ENCODE data around the gene MT3. TPM values are rescaled to one million over a fixed set of nuclear protein-coding genes. Genes with fewer than 3 reads are reported as not detected.

MT3 gene
- polyA plus RNA-seq, 1 of the 3 experiments (the other 2 are of a cell fraction) = 0.43 TPM

DNA sequence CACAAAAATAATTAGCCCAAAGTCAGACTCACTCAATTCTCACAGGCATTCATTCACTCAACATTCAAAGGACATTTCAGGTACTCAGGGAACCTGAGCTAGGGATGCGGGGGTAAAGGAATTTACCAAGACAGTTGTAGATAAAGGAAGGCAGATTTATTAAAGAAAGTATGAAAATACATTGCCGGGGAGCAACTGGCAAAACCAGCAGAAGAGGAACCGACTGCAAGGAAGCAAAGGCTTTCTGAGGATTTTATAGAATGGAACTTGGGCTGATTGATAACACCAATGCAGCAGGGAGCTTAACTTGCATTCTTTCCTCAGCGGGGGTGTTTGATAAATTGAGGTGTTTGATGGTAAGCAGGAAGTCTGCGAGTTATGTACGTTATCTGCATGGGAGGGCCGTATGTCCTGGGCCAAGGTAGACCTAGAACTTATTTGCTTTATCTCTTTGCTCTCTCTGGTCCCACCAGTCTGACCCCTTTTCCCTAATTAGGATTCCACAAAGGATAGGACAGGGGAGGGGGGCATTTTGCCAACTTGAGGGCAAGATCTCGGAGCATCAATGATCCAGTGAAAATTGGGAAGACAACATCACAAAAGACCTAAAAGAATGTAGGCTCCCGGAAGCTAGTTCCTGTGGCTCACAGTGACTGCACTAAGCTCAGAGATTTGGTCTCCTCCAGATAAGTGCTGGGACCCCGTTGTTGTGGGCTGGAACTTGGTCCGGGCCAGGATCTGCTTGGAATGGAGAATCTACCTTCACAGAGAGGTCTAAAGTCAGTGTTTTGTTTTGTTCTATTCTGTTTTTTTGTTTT lies 5.8 kb upstream of the MT3 start:
- Histone ChIP-seq H3K9ac (no peak overlapping the region), H4K20me1 (ENCODE audit: insufficient read depth) (no peaks in the 10 kb centered on the region), H3K4me1 (ENCODE audit: control insufficient read depth in 1 of 2, insufficient read depth in 2 of 2, low read depth in 1 of 2, low read length in 1 of 2) (no peaks in the 10 kb centered on the region), H3K9me2 (no peaks in the 10 kb centered on the region), H3K27me3 (ENCODE audit: insufficient read depth) (no peaks in the 10 kb centered on the region; the same call in 1 of the 2 replicates), H2AFZ (ENCODE audit: low read depth) (no peak overlapping the region), H3K4me2 (no peak overlapping the region), H3K36me3 (replicated peaks in 1 of 2; ENCODE audit: control insufficient read depth in 1 of 2, insufficient read depth in 2 of 2, low read length in 1 of 2) (no peaks in the 10 kb centered on the region), H3K79me2 (ENCODE audit: insufficient read depth) (no peaks in the 10 kb centered on the region), H3F3A (replicated peaks; ENCODE audit: insufficient read depth) (no peaks in the 10 kb centered on the region), H3K4me3 (ENCODE audit: low read depth in 2 of 2, low read length in 1 of 2) (no peak overlapping the region; a peak in 1 of 4 replicates), H3K9me3 (no peaks in the 10 kb centered on the region), H3K27ac (ENCODE audit: low read depth in 2 of 2, low read length in 1 of 2) (no peak overlapping the region)
- DNase-seq = no peak
- ChIA-PET POLR2A (no interaction called here), CTCF (interaction anchor here (1.8 kb wide), 1 partner anchor 118 kb away, joined by 8 read pairs; no protein-coding TSS in a partner anchor)
- TF ChIP-seq GATA2 (CRISPR knock-in tag; IDR thresholded peaks at IDR 0.05) (no peak), TCF12 (IDR thresholded peaks at IDR 0.05) (no peak), MEF2A (IDR thresholded peaks at IDR 0.05; ENCODE audit: borderline replicate concordance, low read depth) (no peak), YY1 (IDR thresholded peaks at IDR 0.05; ENCODE audit: low read depth) (no peak), SIN3A (IDR thresholded peaks at IDR 0.05; ENCODE audit: borderline replicate concordance, low read depth, low read length) (no peak)
- TF ChIP-seq, protein P1, sequence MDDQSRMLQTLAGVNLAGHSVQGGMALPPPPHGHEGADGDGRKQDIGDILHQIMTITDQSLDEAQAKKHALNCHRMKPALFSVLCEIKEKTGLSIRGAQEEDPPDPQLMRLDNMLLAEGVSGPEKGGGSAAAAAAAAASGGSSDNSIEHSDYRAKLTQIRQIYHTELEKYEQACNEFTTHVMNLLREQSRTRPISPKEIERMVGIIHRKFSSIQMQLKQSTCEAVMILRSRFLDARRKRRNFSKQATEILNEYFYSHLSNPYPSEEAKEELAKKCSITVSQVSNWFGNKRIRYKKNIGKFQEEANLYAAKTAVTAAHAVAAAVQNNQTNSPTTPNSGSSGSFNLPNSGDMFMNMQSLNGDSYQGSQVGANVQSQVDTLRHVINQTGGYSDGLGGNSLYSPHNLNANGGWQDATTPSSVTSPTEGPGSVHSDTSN (IDR thresholded peaks at IDR 0.05) = no peak
- WGBS (ENCODE audit: low lambda C conversion rate) = 88% methylated on average over 11 of the region's 11 CpGs

DNA sequence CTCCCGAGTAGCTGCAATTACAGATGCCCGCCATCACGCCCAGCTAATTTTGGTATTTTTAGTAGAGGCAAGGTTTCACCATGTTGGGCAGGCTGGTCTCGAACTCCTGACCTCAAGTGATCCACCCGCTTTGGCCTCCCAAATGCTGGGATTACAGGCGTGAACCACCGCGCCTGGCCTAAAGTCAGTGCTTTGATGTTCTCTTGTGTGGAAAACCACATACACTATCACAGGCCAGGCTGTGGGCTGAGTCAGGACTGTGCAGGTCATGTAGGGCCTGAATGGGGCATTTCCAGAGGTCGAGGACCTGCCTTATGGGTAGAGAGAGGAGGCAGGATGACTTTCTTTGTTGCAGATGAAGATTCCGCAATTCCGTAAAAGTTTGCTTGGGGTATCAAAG lies 5.1 kb upstream of the MT3 start:
- 83% methylated on average over 11 of the region's 11 CpGs for WGBS (ENCODE audit: low lambda C conversion rate)
- H3K4me2 ChIP-seq = no peak overlapping the region
- H3K9me2 ChIP-seq = no peaks in the 10 kb centered on the region
- H3K4me1 ChIP-seq (ENCODE audit: control insufficient read depth in 1 of 2, insufficient read depth in 2 of 2, low read depth in 1 of 2, low read length in 1 of 2) = peaks cover 0 to 3% of the 10 kb centered on the region in 2 experiments; a peak in 1 of 4 replicates
- H3F3A ChIP-seq (replicated peaks; ENCODE audit: insufficient read depth) = no peaks in the 10 kb centered on the region
- POLR2A ChIA-PET = no interaction called here
- H3K27ac ChIP-seq (ENCODE audit: low read depth in 2 of 2, low read length in 1 of 2) = no peak overlapping the region
- no peak for DNase-seq
- H3K9me3 ChIP-seq = no peaks in the 10 kb centered on the region
- TF ChIP-seq FOXJ3 (CRISPR knock-in tag; IDR thresholded peaks at IDR 0.05) = no peak
- TF ChIP-seq SMC3 (IDR thresholded peaks at IDR 0.05; ENCODE audit: low read depth, low read length) = no peak
- no peak for TF ChIP-seq MXI1 (IDR thresholded peaks at IDR 0.05; ENCODE audit: low read depth, low read length)
- no peak for TF ChIP-seq EP300 (IDR thresholded peaks at IDR 0.05; ENCODE audit: borderline replicate concordance in 1 of 2, low read depth in 1 of 2, low read length in 1 of 2)
- TF ChIP-seq YY1 (IDR thresholded peaks at IDR 0.05; ENCODE audit: low read depth) = no peak
- TF ChIP-seq, protein P2, sequence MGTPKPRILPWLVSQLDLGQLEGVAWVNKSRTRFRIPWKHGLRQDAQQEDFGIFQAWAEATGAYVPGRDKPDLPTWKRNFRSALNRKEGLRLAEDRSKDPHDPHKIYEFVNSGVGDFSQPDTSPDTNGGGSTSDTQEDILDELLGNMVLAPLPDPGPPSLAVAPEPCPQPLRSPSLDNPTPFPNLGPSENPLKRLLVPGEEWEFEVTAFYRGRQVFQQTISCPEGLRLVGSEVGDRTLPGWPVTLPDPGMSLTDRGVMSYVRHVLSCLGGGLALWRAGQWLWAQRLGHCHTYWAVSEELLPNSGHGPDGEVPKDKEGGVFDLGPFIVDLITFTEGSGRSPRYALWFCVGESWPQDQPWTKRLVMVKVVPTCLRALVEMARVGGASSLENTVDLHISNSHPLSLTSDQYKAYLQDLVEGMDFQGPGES (IDR thresholded peaks at IDR 0.05; ENCODE audit: low read depth, low read length) = no peak
- TF ChIP-seq, protein P3, sequence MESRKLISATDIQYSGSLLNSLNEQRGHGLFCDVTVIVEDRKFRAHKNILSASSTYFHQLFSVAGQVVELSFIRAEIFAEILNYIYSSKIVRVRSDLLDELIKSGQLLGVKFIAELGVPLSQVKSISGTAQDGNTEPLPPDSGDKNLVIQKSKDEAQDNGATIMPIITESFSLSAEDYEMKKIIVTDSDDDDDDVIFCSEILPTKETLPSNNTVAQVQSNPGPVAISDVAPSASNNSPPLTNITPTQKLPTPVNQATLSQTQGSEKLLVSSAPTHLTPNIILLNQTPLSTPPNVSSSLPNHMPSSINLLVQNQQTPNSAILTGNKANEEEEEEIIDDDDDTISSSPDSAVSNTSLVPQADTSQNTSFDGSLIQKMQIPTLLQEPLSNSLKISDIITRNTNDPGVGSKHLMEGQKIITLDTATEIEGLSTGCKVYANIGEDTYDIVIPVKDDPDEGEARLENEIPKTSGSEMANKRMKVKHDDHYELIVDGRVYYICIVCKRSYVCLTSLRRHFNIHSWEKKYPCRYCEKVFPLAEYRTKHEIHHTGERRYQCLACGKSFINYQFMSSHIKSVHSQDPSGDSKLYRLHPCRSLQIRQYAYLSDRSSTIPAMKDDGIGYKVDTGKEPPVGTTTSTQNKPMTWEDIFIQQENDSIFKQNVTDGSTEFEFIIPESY (IDR thresholded peaks at IDR 0.05; ENCODE audit: borderline replicate concordance, low read depth) = no peak
- no peak for TF ChIP-seq TCF12 (IDR thresholded peaks at IDR 0.05)
- TF ChIP-seq, protein P4, sequence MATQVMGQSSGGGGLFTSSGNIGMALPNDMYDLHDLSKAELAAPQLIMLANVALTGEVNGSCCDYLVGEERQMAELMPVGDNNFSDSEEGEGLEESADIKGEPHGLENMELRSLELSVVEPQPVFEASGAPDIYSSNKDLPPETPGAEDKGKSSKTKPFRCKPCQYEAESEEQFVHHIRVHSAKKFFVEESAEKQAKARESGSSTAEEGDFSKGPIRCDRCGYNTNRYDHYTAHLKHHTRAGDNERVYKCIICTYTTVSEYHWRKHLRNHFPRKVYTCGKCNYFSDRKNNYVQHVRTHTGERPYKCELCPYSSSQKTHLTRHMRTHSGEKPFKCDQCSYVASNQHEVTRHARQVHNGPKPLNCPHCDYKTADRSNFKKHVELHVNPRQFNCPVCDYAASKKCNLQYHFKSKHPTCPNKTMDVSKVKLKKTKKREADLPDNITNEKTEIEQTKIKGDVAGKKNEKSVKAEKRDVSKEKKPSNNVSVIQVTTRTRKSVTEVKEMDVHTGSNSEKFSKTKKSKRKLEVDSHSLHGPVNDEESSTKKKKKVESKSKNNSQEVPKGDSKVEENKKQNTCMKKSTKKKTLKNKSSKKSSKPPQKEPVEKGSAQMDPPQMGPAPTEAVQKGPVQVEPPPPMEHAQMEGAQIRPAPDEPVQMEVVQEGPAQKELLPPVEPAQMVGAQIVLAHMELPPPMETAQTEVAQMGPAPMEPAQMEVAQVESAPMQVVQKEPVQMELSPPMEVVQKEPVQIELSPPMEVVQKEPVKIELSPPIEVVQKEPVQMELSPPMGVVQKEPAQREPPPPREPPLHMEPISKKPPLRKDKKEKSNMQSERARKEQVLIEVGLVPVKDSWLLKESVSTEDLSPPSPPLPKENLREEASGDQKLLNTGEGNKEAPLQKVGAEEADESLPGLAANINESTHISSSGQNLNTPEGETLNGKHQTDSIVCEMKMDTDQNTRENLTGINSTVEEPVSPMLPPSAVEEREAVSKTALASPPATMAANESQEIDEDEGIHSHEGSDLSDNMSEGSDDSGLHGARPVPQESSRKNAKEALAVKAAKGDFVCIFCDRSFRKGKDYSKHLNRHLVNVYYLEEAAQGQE (IDR thresholded peaks at IDR 0.05; ENCODE audit: low read depth, low read length) = no peak
- no peaks in the 10 kb centered on the region; the same call in 1 of the 2 replicates for H3K27me3 ChIP-seq (ENCODE audit: insufficient read depth)
- H3K79me2 ChIP-seq (ENCODE audit: insufficient read depth) = no peaks in the 10 kb centered on the region
- H2AFZ ChIP-seq (ENCODE audit: low read depth) = no peak overlapping the region
- CTCF ChIA-PET = interaction anchor here (1.5 to 1.8 kb wide), 3 partner anchors 8 to 17 kb away, joined by 4 to 7 read pairs (median 6); no protein-coding TSS in a partner anchor
- no peak overlapping the region for H3K9ac ChIP-seq
- no peaks in the 10 kb centered on the region for H3K36me3 ChIP-seq (replicated peaks in 1 of 2; ENCODE audit: control insufficient read depth in 1 of 2, insufficient read depth in 2 of 2, low read length in 1 of 2)
- H3K4me3 ChIP-seq (ENCODE audit: low read depth in 2 of 2, low read length in 1 of 2) = no peak overlapping the region; a peak in 1 of 4 replicates
- H4K20me1 ChIP-seq (ENCODE audit: insufficient read depth) = no peaks in the 10 kb centered on the region

All from SK-N-SH (cell line).